ENCODE data around the gene AGO4.

The AGO4 gene

DNA sequence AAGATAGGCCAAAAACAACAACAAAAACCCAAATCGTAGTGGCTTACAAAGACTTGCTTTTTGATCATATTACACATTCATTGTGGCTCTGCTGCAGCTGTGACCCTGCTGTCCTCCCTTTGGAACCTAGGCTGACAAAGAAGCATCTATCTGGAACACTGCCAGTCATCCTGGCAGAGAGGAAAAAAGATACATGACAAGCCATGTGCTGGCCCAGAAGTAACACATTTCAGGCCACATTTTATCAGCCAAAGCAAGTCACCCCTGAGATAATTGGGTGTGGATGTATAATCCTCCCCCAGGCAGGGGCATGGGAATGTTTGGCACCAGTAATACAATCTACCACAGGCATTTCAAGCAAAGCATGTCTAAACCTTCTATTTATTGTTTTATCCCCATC is 38.0 kb downstream of the AGO4 start:
- peaks cover 25% of the 10 kb centered on the region for H3K36me3 ChIP-seq (ENCODE audit: control insufficient read depth, insufficient read depth, low read length)
- H3K4me3 ChIP-seq (ENCODE audit: insufficient read depth, low read depth, low read length): no peak overlapping the region
- H3K27ac ChIP-seq (ENCODE audit: insufficient read depth, low read depth, low read length, poor library complexity, severe bottlenecking): no peak overlapping the region
- H3K9me3 ChIP-seq (ENCODE audit: control insufficient read depth, low read length): no peaks in the 10 kb centered on the region
- no peaks in the 10 kb centered on the region for H3K4me1 ChIP-seq (ENCODE audit: control insufficient read depth, insufficient read depth, low read length)
- no peaks in the 10 kb centered on the region for H3K27me3 ChIP-seq (ENCODE audit: control insufficient read depth, insufficient read depth, low read length, poor library complexity, severe bottlenecking)
- 90 to 93% methylated on average over 1 of the region's 1 CpG for WGBS, 2 experiments

GRCh38 chr1:35847935-35848565 is 40.2 kb downstream of the AGO4 start:
- H3K36me3 ChIP-seq (ENCODE audit: control insufficient read depth, insufficient read depth, low read length): peaks cover 32% of the 10 kb centered on the region
- H3K4me1 ChIP-seq (ENCODE audit: control insufficient read depth, insufficient read depth, low read length): no peaks in the 10 kb centered on the region
- H3K4me3 ChIP-seq (ENCODE audit: insufficient read depth, low read depth, low read length): no peak overlapping the region
- WGBS, 2 experiments: 95 to 100% methylated on average over 1 of the region's 1 CpG
- H3K27ac ChIP-seq (ENCODE audit: insufficient read depth, low read depth, low read length, poor library complexity, severe bottlenecking): no peak overlapping the region
- H3K27me3 ChIP-seq (ENCODE audit: control insufficient read depth, insufficient read depth, low read length, poor library complexity, severe bottlenecking): no peaks in the 10 kb centered on the region
- H3K9me3 ChIP-seq (ENCODE audit: control insufficient read depth, low read length): no peaks in the 10 kb centered on the region

DNA sequence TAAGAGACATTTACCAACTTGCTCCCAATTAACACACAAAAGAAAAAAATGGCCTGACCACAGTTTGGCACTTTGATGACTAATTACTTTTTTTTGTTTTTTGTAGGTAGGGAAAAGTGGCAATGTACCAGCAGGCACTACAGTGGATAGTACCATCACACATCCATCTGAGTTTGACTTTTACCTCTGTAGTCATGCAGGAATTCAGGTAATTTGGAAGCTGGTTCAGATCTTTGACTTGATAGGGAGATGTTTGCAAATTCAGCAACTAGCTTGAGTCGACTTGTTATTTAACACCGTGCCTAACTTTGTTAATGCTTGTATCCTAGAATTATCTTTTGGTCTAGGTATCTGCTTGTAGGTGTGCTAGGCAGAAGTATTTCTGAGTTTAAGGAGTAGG is 42.2 kb downstream of the AGO4 start:
- no peak overlapping the region for H3K4me3 ChIP-seq (ENCODE audit: insufficient read depth, low read depth, low read length)
- H3K36me3 ChIP-seq (ENCODE audit: control insufficient read depth, insufficient read depth, low read length): peaks cover 37% of the 10 kb centered on the region
- H3K27ac ChIP-seq (ENCODE audit: insufficient read depth, low read depth, low read length, poor library complexity, severe bottlenecking): no peak overlapping the region
- 92 to 98% methylated on average over 2 of the region's 2 CpGs for WGBS, 2 experiments
- no peaks in the 10 kb centered on the region for H3K9me3 ChIP-seq (ENCODE audit: control insufficient read depth, low read length)
- no peaks in the 10 kb centered on the region for H3K27me3 ChIP-seq (ENCODE audit: control insufficient read depth, insufficient read depth, low read length, poor library complexity, severe bottlenecking)
- H3K4me1 ChIP-seq (ENCODE audit: control insufficient read depth, insufficient read depth, low read length): no peaks in the 10 kb centered on the region

DNA sequence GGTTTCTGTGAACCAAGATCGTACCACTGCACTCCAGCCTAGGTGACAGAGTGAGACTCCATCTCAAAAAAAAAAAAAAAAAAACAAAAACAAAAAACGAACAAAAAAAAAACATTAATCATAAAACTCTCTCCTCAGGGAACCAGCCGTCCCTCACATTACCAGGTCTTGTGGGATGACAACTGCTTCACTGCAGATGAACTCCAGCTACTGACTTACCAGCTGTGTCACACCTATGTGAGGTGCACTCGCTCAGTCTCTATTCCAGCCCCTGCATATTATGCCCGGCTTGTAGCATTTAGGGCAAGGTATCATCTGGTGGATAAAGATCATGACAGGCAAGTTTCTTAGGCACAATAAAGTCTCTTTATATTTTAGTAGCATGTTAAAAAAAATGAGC is 42.9 kb downstream of the AGO4 start:
- Histone ChIP-seq H3K27ac (ENCODE audit: insufficient read depth, low read depth, low read length, poor library complexity, severe bottlenecking) (no peak overlapping the region), H3K27me3 (ENCODE audit: control insufficient read depth, insufficient read depth, low read length, poor library complexity, severe bottlenecking) (no peaks in the 10 kb centered on the region), H3K36me3 (ENCODE audit: control insufficient read depth, insufficient read depth, low read length) (peaks cover 36% of the 10 kb centered on the region), H3K4me3 (ENCODE audit: insufficient read depth, low read depth, low read length) (no peak overlapping the region), H3K4me1 (ENCODE audit: control insufficient read depth, insufficient read depth, low read length) (no peaks in the 10 kb centered on the region), H3K9me3 (ENCODE audit: control insufficient read depth, low read length) (no peaks in the 10 kb centered on the region)
- WGBS, 2 experiments: 92 to 93% methylated on average over 5 of the region's 5 CpGs

GRCh38 chr1:35851132-35851869 is 43.5 kb downstream of the AGO4 start:
- H3K4me3 ChIP-seq (ENCODE audit: insufficient read depth, low read depth, low read length): no peak overlapping the region
- H3K36me3 ChIP-seq (ENCODE audit: control insufficient read depth, insufficient read depth, low read length): peaks cover 41% of the 10 kb centered on the region
- H3K27me3 ChIP-seq (ENCODE audit: control insufficient read depth, insufficient read depth, low read length, poor library complexity, severe bottlenecking): no peaks in the 10 kb centered on the region
- WGBS, 2 experiments: 96 to 98% methylated on average over 3 of the region's 3 CpGs
- H3K4me1 ChIP-seq (ENCODE audit: control insufficient read depth, insufficient read depth, low read length): no peaks in the 10 kb centered on the region
- H3K9me3 ChIP-seq (ENCODE audit: control insufficient read depth, low read length): no peaks in the 10 kb centered on the region
- H3K27ac ChIP-seq (ENCODE audit: insufficient read depth, low read depth, low read length, poor library complexity, severe bottlenecking): no peak overlapping the region

- H3K9me3 ChIP-seq (ENCODE audit: control insufficient read depth, low read length): no peaks in the 10 kb centered on the region
- WGBS, 2 experiments: 50 to 100% methylated on average over 1 to 2 of the region's 2 CpGs
- peaks cover 41% of the 10 kb centered on the region for H3K36me3 ChIP-seq (ENCODE audit: control insufficient read depth, insufficient read depth, low read length)
- H3K27me3 ChIP-seq (ENCODE audit: control insufficient read depth, insufficient read depth, low read length, poor library complexity, severe bottlenecking): no peaks in the 10 kb centered on the region
- no peak overlapping the region for H3K27ac ChIP-seq (ENCODE audit: insufficient read depth, low read depth, low read length, poor library complexity, severe bottlenecking)
- no peaks in the 10 kb centered on the region for H3K4me1 ChIP-seq (ENCODE audit: control insufficient read depth, insufficient read depth, low read length)
- no peak overlapping the region for H3K4me3 ChIP-seq (ENCODE audit: insufficient read depth, low read depth, low read length)
These were observed 44.4 kb downstream of the AGO4 start for GRCh38 chr1:35852241-35852640.

DNA sequence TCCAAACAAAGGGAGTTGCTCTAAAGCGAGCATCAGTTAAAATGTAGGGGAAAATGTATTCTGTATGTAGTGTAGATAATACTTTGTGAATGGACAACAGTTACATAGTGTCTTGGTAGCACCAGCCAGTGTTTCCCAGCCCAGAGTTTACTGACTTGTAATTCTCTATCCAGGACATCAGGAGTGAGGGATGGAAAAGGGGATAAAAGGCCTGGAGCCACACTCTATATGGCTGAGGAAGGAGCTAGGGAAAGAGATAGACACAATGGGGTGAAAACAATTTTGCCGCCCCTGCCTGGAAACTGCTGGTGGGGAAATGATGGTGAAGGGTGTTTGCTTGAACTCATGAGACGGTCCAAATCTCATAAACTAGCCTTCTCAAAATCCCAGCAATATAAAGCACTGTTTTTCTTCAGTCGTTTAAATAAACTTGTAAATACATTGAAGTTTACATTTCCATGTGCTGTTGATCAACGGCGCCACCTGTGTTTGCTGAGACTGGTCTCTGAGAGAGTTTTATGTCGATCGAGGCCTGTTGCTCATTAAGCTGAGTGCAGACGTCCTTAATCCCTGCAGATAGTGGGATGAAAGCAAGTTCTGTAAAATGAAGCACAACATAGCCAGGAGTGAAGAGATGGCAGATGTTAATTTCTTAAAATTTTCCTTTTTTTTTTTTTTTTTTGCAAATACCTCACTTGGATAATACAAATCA is 47.3 kb downstream of the AGO4 start:
- Histone ChIP-seq H3K4me3 (ENCODE audit: insufficient read depth, low read depth, low read length) (no peak overlapping the region), H3K4me1 (ENCODE audit: control insufficient read depth, insufficient read depth, low read length) (no peaks in the 10 kb centered on the region), H3K9me3 (ENCODE audit: control insufficient read depth, low read length) (no peaks in the 10 kb centered on the region), H3K27ac (ENCODE audit: insufficient read depth, low read depth, low read length, poor library complexity, severe bottlenecking) (no peak overlapping the region), H3K27me3 (ENCODE audit: control insufficient read depth, insufficient read depth, low read length, poor library complexity, severe bottlenecking) (no peaks in the 10 kb centered on the region), H3K36me3 (ENCODE audit: control insufficient read depth, insufficient read depth, low read length) (peaks cover 34% of the 10 kb centered on the region)
- WGBS, 2 experiments: 86% methylated on average over 8 to 9 of the region's 9 CpGs

DNA sequence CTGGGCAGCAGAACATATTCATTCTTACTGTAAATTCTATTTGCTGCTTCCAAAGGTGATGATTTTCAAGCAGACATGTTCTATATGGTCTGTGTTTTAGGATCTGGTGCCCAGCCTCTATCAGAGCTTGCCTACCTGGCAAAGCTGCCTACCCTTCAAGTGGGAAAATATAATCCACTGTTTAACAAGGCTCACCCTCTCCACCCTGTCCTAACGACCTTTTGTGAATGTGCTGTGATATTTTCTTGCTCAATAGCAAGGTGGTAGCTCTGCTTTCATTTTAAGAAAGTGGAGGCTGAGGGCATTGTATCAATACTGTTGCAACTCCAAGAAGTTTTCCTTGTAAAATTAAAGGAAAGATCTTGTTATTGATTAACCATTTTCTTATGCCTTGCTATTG is 49.1 kb downstream of the AGO4 start:
- H3K4me1 ChIP-seq (ENCODE audit: control insufficient read depth, insufficient read depth, low read length): no peaks in the 10 kb centered on the region
- H3K4me3 ChIP-seq (ENCODE audit: insufficient read depth, low read depth, low read length): no peak overlapping the region
- no peak overlapping the region for H3K27ac ChIP-seq (ENCODE audit: insufficient read depth, low read depth, low read length, poor library complexity, severe bottlenecking)
- peaks cover 18% of the 10 kb centered on the region for H3K36me3 ChIP-seq (ENCODE audit: control insufficient read depth, insufficient read depth, low read length)
- no peaks in the 10 kb centered on the region for H3K9me3 ChIP-seq (ENCODE audit: control insufficient read depth, low read length)
- H3K27me3 ChIP-seq (ENCODE audit: control insufficient read depth, insufficient read depth, low read length, poor library complexity, severe bottlenecking): no peaks in the 10 kb centered on the region
- 71 to 93% methylated on average over 1 of the region's 1 CpG for WGBS, 2 experiments

DNA sequence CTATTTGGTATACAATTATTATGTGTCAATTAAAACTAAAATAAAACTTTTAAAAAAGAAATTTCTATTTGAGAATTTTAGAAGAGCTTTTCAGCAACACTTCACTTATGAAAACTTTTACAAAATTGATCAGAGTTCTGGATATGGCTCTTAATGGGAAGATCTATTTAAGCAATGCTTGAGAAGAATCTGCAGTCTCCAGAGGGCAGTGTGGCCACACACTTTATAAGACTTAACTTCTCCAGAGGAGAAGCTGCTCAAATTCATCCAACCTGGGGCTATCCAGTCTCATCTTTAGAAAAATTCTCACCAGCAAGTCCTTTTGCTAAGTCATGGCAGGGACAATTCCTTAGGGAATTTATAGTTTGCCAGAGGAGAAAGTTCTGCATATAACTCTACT is 50.0 kb downstream of the AGO4 start:
- peaks cover 13% of the 10 kb centered on the region for H3K36me3 ChIP-seq (ENCODE audit: control insufficient read depth, insufficient read depth, low read length)
- no peaks in the 10 kb centered on the region for H3K4me1 ChIP-seq (ENCODE audit: control insufficient read depth, insufficient read depth, low read length)
- H3K27me3 ChIP-seq (ENCODE audit: control insufficient read depth, insufficient read depth, low read length, poor library complexity, severe bottlenecking): no peaks in the 10 kb centered on the region
- H3K4me3 ChIP-seq (ENCODE audit: insufficient read depth, low read depth, low read length): no peak overlapping the region
- H3K27ac ChIP-seq (ENCODE audit: insufficient read depth, low read depth, low read length, poor library complexity, severe bottlenecking): no peak overlapping the region
- no peaks in the 10 kb centered on the region for H3K9me3 ChIP-seq (ENCODE audit: control insufficient read depth, low read length)

DNA sequence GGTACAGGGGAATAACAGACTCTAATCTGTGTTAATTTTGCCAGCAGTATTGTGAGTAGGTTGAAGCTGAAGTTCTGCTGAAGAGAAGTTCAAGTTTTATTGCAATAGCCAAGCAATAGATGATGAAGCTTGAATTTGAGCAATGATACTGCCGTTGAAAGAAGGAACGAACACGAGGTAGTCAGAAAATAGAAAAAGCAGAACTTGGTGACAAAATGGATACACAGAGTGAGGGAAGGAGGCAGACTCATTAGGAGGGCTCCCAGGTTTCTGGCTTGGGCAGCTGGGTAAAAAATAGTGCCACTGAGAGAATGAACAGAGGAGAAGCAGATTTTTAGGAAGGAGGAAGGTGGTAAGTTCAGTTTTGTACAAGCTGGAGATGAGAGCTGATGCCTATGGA is 52.9 kb downstream of the AGO4 start:
- H3K36me3 ChIP-seq (ENCODE audit: control insufficient read depth, insufficient read depth, low read length): peaks cover 5% of the 10 kb centered on the region
- H3K9me3 ChIP-seq (ENCODE audit: control insufficient read depth, low read length): no peaks in the 10 kb centered on the region
- H3K27me3 ChIP-seq (ENCODE audit: control insufficient read depth, insufficient read depth, low read length, poor library complexity, severe bottlenecking): no peaks in the 10 kb centered on the region
- no peak overlapping the region for H3K4me3 ChIP-seq (ENCODE audit: insufficient read depth, low read depth, low read length)
- no peaks in the 10 kb centered on the region for H3K4me1 ChIP-seq (ENCODE audit: control insufficient read depth, insufficient read depth, low read length)
- WGBS, 2 experiments: 93 to 96% methylated on average over 3 of the region's 3 CpGs
- H3K27ac ChIP-seq (ENCODE audit: insufficient read depth, low read depth, low read length, poor library complexity, severe bottlenecking): no peak overlapping the region
